Omental fat pad (tissue), 4 donors: Measurements from ENCODE around the gene ACD. TPM values are rescaled to one million over a fixed set of nuclear protein-coding genes. Genes with fewer than 3 reads are reported as not detected.

Source experiments
- ATAC-seq: fragments of 150-250 bp; one replicate; pipeline ENCODE4 v1.9.1; 2016; ENCODE audit warnings: mild to moderate bottlenecking, moderate library complexity; ENCODE audit not compliant: low FRiP score
- DNase-seq: peaks from one replicate; pipeline ENCODE4 v3.0.0-alpha.2; 2019; ENCODE audit warnings: low spot score
- CTCF ChIP-seq, 3 donors: fragments of 450-650 bp; IDR thresholded peaks; one replicate each; pipeline ENCODE4 v1.5.1; 2016 to 2017; ENCODE audit warnings: antibody characterized with exemption in 3 of 3, mild to moderate bottlenecking in 3 of 3, moderate library complexity in 2 of 3
- total RNA-seq, 4 donors: library from RNA; depleted of rRNA; stranded (reverse); fragments of >200 nt; gene quantifications; one replicate each; pipeline ENCODE4 v1.1.0, GENCODE V29; 2016

ACD gene
- total RNA-seq, 4 donors from 2014 or later = 9.5 to 21.3 (median 18.4) TPM

- ATAC-seq = no peak
- no peak for DNase-seq
- no peak for TF ChIP-seq CTCF (IDR thresholded peaks at IDR 0.05)
Observed at GRCh38 chr16:67657751-67658518, 2.1 kb downstream of the ACD start.

- no peak for ATAC-seq
- DNase-seq = no peak
- no peak for TF ChIP-seq CTCF (IDR thresholded peaks at IDR 0.05)
Observed at GRCh38 chr16:67657017-67657608, 2.9 kb downstream of the ACD start.

GRCh38 chr16:67656344-67657016 is 3.6 kb downstream of the ACD start:
- no peak for TF ChIP-seq CTCF (IDR thresholded peaks at IDR 0.05)
- ATAC-seq (no peak), DNase-seq (no peak)

- no peak for TF ChIP-seq CTCF (IDR thresholded peaks at IDR 0.05)
- DNase-seq = no peak
- no peak for ATAC-seq
Observed at GRCh38 chr16:67655363-67655762, 4.7 kb downstream of the ACD start.

- TF ChIP-seq CTCF (IDR thresholded peaks at IDR 0.05) = no peak
- no peak for DNase-seq
- ATAC-seq = no peak
Observed at GRCh38 chr16:67654403-67654911, 5.6 kb downstream of the ACD start.

GRCh38 chr16:67653789-67654402 is 6.2 kb downstream of the ACD start:
- DNase-seq (no peak), ATAC-seq (no peak)
- TF ChIP-seq CTCF (IDR thresholded peaks at IDR 0.05) = no peak
